Measurements from ENCODE around the gene HDAC9.

The HDAC9 gene

DNA sequence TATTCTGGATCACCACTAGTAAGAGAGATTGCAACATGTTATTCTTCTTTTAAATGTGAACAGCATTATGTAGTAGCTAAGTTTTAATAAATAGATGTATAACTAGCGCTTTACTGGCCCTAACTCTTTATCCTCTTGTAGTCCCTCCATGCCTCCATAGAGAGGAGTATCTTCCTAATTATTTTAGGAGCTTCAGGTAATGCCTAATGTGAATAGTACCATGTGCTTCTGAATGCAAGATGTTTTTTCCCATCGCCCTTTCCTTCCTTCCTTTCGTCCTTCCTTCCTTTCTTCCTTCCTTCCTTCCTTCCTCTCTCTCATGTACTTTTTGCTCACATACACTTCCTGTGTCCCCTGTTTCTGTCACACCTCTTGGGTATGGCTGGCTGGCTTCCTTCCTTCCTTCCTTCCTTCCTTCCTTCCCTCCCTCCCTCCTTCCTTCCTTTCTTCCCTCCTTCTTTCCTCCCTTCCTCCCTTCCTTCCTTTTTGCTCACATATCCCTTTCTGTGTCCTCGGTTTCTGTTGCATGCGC is 290.7 kb downstream of the HDAC9 start:
- Histone ChIP-seq H3K36me3 (ENCODE audit: insufficient read depth, insufficient read length, low read length) (no peaks in the 10 kb centered on the region), H3K9ac (ENCODE audit: insufficient read length, low read depth) (no peak overlapping the region), H3K4me3 (ENCODE audit: insufficient read length, low read depth) (no peak overlapping the region), H3K9me3 (ENCODE audit: insufficient read depth, low read length) (no peaks in the 10 kb centered on the region), H3K27me3 (ENCODE audit: insufficient read depth, insufficient read length) (no peaks in the 10 kb centered on the region), H3K4me1 (ENCODE audit: insufficient read depth, insufficient read length) (no peaks in the 10 kb centered on the region)
- no peak for DNase-seq (ENCODE audit: low read depth, low spot score)
- TF ChIP-seq SUZ12 (IDR thresholded peaks at IDR 0.05; ENCODE audit: extremely low read depth, insufficient read depth, insufficient read length) (no peak), YY1 (IDR thresholded peaks at IDR 0.05; ENCODE audit: insufficient read depth, insufficient read length) (no peak), ZNF274 (IDR thresholded peaks at IDR 0.05; ENCODE audit: low read depth, low read length) (no peak)

DNA sequence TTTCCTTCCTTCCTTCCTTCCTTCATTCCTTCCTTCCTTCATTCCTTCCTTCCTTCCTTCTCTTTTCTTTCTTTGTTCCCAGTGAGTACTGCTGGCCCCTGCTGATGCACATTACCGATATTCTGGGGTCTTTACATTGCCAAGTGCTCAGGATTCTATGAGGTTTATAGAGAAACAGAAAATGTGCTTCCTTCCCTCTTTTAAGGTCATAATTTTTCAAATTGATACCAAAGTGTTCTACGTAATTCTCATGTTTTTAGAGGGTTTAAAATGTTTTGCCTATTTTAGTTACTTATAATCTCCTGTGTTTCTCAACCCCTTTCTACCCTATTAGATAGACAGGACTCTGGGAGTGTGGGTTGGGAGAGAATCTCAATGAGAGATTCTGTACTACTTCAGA is 291.2 kb downstream of the HDAC9 start:
- DNase-seq (ENCODE audit: low read depth, low spot score) = no peak
- H3K4me3 ChIP-seq (ENCODE audit: insufficient read length, low read depth) = no peak overlapping the region

DNA sequence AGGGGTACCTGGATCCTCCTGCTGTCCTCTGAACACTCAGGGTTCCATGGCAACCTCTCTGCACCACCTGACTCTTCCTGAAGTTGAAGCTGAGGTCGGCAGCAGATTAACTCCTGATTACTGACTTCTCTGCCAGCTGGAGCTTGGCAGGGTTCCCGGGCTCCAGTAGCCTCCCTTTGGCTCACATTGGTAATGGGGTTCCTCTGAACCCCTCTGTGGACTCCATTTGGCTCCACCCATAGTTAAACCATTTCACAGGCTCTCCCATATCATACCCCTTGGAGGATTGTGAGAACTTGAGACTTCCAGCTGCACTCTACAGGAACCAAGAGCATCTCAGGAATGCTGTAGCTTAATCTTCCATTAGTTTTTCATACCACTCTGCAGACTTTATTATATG is 292.5 kb downstream of the HDAC9 start:
- Histone ChIP-seq H3K9ac (ENCODE audit: insufficient read length, low read depth) (no peak overlapping the region), H3K27me3 (ENCODE audit: insufficient read depth, insufficient read length) (no peaks in the 10 kb centered on the region), H3K9me3 (ENCODE audit: insufficient read depth, low read length) (no peaks in the 10 kb centered on the region), H3K36me3 (ENCODE audit: insufficient read depth, insufficient read length, low read length) (no peaks in the 10 kb centered on the region), H3K4me3 (ENCODE audit: insufficient read length, low read depth) (no peak overlapping the region), H3K4me1 (ENCODE audit: insufficient read depth, insufficient read length) (no peaks in the 10 kb centered on the region)
- no peak for TF ChIP-seq ZNF274 (IDR thresholded peaks at IDR 0.05; ENCODE audit: low read depth, low read length)
- TF ChIP-seq YY1 (IDR thresholded peaks at IDR 0.05; ENCODE audit: insufficient read depth, insufficient read length) = no peak
- TF ChIP-seq SUZ12 (IDR thresholded peaks at IDR 0.05; ENCODE audit: extremely low read depth, insufficient read depth, insufficient read length) = no peak
- DNase-seq (ENCODE audit: low read depth, low spot score) = no peak

More for the DNA sequence above, 291.2 kb downstream of the HDAC9 start:
- no peaks in the 10 kb centered on the region for H3K9me3 ChIP-seq (ENCODE audit: insufficient read depth, low read length)
- H3K27me3 ChIP-seq (ENCODE audit: insufficient read depth, insufficient read length) = no peaks in the 10 kb centered on the region
- H3K9ac ChIP-seq (ENCODE audit: insufficient read length, low read depth) = no peak overlapping the region
- TF ChIP-seq SUZ12 (IDR thresholded peaks at IDR 0.05; ENCODE audit: extremely low read depth, insufficient read depth, insufficient read length) (no peak), ZNF274 (IDR thresholded peaks at IDR 0.05; ENCODE audit: low read depth, low read length) (no peak)
- no peaks in the 10 kb centered on the region for H3K4me1 ChIP-seq (ENCODE audit: insufficient read depth, insufficient read length)
- H3K36me3 ChIP-seq (ENCODE audit: insufficient read depth, insufficient read length, low read length) = no peaks in the 10 kb centered on the region

DNA sequence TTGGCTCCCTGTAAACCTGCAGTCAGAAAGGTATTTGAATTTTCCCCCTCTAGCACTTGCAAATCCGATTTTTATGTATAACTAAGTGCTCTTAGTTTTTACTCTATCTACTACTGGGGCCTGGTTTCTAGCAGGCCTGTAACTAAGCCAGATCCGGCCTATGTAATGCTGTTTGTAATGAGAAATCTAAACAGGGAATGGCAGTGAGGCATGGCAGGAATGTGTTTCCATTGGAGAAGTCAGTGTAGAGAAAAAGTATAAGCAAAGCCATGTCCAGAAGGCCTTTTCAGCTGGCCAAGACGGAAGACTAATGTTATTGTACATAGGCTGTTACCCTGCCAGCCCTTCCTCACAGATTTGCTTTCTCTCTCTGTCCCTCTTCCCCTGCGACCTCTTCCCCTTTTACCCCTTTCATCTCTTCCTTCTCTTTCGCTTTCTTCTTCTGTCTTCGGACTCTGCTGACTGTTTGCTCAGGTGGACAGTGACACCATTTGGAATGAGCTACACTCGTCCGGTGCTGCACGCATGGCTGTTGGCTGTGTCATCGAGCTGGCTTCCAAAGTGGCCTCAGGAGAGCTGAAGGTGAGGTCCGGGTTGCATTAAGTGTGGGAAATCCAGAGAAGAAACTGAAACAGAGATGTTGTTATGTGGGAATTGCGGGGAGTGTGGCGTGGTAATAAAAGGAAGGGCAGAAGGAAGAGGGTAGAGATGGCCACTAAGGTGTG is 297.5 kb downstream of the HDAC9 start:
- no peak for DNase-seq (ENCODE audit: low read depth, low spot score)
- H3K9ac ChIP-seq (ENCODE audit: insufficient read length, low read depth) = no peak overlapping the region
- no peaks in the 10 kb centered on the region for H3K4me1 ChIP-seq (ENCODE audit: insufficient read depth, insufficient read length)
- H3K36me3 ChIP-seq (ENCODE audit: insufficient read depth, insufficient read length, low read length) = no peaks in the 10 kb centered on the region
- no peak for TF ChIP-seq YY1 (IDR thresholded peaks at IDR 0.05; ENCODE audit: insufficient read depth, insufficient read length)
- TF ChIP-seq SUZ12 (IDR thresholded peaks at IDR 0.05; ENCODE audit: extremely low read depth, insufficient read depth, insufficient read length) = no peak
- no peak for TF ChIP-seq ZNF274 (IDR thresholded peaks at IDR 0.05; ENCODE audit: low read depth, low read length)
- no peaks in the 10 kb centered on the region for H3K9me3 ChIP-seq (ENCODE audit: insufficient read depth, low read length)
- no peaks in the 10 kb centered on the region for H3K27me3 ChIP-seq (ENCODE audit: insufficient read depth, insufficient read length)
- no peak overlapping the region for H3K4me3 ChIP-seq (ENCODE audit: insufficient read length, low read depth)

DNA sequence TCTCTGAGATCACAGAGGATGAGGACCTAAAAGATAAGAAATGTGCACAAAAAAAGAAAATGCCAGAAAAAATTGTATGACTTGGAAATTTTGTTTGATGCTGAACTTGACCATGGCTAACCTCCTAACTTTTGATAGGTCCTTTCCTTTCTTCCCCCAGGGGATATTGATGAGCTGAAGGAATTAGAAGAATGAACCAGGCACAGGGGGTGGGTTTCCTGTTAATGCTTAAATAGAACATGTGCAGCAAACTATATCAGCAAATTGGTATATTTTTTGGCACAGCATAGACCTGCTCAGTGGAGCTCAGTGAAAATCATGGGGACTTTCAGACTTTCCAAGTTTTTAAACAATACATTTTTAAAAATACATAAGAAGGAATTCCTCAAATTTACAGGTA is 300.7 kb downstream of the HDAC9 start:
- Histone ChIP-seq H3K9me3 (ENCODE audit: insufficient read depth, low read length) (no peaks in the 10 kb centered on the region), H3K36me3 (ENCODE audit: insufficient read depth, insufficient read length, low read length) (no peaks in the 10 kb centered on the region), H3K9ac (ENCODE audit: insufficient read length, low read depth) (no peak overlapping the region), H3K27me3 (ENCODE audit: insufficient read depth, insufficient read length) (no peaks in the 10 kb centered on the region), H3K4me3 (ENCODE audit: insufficient read length, low read depth) (no peak overlapping the region), H3K4me1 (ENCODE audit: insufficient read depth, insufficient read length) (no peaks in the 10 kb centered on the region)
- TF ChIP-seq ZNF274 (IDR thresholded peaks at IDR 0.05; ENCODE audit: low read depth, low read length) = no peak
- no peak for TF ChIP-seq YY1 (IDR thresholded peaks at IDR 0.05; ENCODE audit: insufficient read depth, insufficient read length)
- no peak for TF ChIP-seq SUZ12 (IDR thresholded peaks at IDR 0.05; ENCODE audit: extremely low read depth, insufficient read depth, insufficient read length)
- no peak for DNase-seq (ENCODE audit: low read depth, low spot score)

DNA sequence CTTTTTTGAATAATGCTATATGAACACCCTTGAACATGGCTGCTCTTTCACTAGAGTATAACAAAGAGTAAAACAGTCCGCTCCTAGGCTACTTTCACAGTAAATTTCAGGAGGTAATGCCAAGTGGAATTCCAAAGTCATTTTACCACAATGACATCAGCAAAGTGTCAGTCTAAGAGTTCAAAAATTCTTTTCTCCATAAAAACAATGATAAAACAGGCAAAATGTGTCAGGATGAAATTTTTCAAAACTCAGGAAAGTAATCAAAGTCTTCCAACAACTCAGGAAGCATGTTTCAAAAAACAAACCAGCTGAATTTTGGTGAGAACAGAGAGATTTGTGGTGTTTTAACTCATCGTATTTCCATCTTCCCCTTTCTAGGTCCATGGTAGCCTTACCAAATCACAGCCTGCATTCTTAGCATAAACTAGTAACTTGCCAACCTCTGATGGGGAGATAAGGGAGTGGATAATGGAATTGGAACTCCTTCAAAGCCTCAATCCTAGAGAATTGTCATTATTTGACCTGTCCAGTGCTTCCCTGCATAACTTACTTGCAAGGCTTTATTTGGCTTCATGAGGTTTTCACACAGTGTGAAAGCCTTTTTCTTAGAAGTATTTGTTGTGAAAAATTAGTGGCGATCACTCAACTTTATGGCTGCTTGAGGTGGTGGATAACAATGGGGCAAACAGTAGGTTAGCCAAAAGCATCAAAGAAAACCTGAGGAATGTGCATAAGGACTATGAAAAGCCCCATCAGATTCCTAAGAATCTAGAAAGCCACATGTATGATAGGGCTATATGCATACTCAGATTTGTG is 302.7 kb downstream of the HDAC9 start:
- no peak for TF ChIP-seq YY1 (IDR thresholded peaks at IDR 0.05; ENCODE audit: insufficient read depth, insufficient read length)
- Histone ChIP-seq H3K4me3 (ENCODE audit: insufficient read length, low read depth) (no peak overlapping the region), H3K9me3 (ENCODE audit: insufficient read depth, low read length) (no peaks in the 10 kb centered on the region), H3K36me3 (ENCODE audit: insufficient read depth, insufficient read length, low read length) (no peaks in the 10 kb centered on the region), H3K4me1 (ENCODE audit: insufficient read depth, insufficient read length) (no peaks in the 10 kb centered on the region), H3K9ac (ENCODE audit: insufficient read length, low read depth) (no peak overlapping the region), H3K27me3 (ENCODE audit: insufficient read depth, insufficient read length) (no peaks in the 10 kb centered on the region)
- DNase-seq (ENCODE audit: low read depth, low spot score) = no peak

DNA sequence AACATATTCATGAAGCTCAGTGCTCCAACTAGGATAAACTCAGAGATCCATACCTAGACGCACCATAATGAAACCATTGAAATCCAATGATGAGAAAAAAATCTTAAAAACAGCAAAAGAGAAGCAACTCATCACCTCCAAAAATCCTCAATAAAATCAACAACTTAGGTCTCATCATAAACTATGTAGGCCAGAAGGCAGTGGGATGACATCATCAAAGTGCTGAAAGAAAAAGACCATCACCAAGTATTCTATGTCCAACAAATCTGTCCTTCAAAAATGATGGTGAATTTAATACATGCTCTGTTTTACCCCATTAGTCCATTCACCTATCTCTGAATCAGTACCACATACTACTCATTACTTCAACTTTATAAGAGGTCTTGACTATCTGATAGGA is 304.4 kb downstream of the HDAC9 start:
- Histone ChIP-seq H3K4me3 (ENCODE audit: insufficient read length, low read depth) (no peak overlapping the region), H3K9me3 (ENCODE audit: insufficient read depth, low read length) (no peaks in the 10 kb centered on the region), H3K9ac (ENCODE audit: insufficient read length, low read depth) (no peak overlapping the region), H3K4me1 (ENCODE audit: insufficient read depth, insufficient read length) (no peaks in the 10 kb centered on the region), H3K36me3 (ENCODE audit: insufficient read depth, insufficient read length, low read length) (no peaks in the 10 kb centered on the region), H3K27me3 (ENCODE audit: insufficient read depth, insufficient read length) (no peaks in the 10 kb centered on the region)
- no peak for DNase-seq (ENCODE audit: low read depth, low spot score)
- TF ChIP-seq SUZ12 (IDR thresholded peaks at IDR 0.05; ENCODE audit: extremely low read depth, insufficient read depth, insufficient read length) = no peak
- no peak for TF ChIP-seq YY1 (IDR thresholded peaks at IDR 0.05; ENCODE audit: insufficient read depth, insufficient read length)
- TF ChIP-seq ZNF274 (IDR thresholded peaks at IDR 0.05; ENCODE audit: low read depth, low read length) = no peak
